ELR (cell line): ENCODE data around the gene WDR83.
"Not testable (repeated sequence)": the region's sequence is repeated elsewhere in the genome, so short reads cannot be mapped to it uniquely, and the experiment has no call there.

Experiments
- DNase-seq: peaks from one replicate; pipeline ENCODE4 v3.0.0-alpha.2; 2015; ENCODE audit warnings: low read depth

The WDR83 gene

DNA sequence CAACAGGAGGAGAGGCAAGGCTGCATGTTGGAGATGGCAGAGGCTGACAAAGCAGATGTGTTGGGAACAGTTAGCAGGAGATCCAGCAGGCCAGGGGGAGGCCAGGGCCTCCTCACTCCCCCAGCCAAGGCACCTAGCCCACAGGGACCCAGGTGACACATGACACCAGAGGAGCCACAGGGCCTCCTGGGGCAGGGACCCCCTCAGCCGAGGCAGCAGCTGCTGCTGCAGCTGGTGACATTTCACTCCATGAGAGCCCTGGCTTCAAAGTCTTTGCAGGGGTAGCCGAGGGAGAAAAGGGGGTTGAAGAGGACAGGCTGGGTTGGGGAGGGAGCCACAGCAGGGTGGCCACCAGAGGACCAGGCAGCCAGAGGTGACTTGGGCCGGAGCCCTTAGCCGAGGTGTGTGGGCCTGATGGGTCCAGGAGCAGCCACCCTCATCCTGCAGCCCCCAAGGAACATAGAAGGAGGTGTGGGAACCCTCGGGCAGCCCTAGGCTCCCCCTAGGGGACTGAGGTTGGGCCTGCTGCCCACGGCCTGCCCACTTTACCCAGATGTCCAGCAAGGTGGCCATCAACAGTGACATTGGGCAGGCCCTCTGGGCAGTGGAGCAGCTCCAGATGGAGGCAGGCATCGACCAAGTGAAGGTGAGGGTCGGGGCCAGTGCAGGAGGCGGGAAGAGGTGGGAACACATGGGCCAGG, 21.0 kb downstream of the WDR83 start, which contains the start of gene GNG14:
Gene GNG14 (plus strand): TSS at position 503 of the 701 bp plus-strand sequence. CDS start 51 bp downstream, at position 554.
- no peak for DNase-seq

DNA sequence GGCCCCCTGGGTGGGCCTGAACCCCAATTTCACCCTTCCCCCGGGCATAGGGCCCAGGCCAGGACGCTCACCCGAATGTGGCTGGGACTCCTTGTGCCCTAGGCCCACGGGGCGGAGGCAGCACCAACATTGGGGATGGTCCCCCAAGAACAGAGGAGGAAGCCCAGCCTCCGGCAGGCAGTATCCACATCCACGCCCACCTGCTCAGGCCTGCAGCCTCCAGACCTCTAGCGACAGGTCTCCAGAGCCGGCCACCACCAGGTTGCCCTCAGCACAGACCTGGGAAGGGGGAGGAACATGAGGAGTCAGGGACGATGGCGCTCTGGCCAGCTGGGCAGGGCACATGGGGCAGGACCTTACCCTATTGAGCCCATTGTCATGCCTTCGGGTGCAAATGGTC, 22.4 kb downstream of the WDR83 start:
- DNase-seq: no peak

DNA sequence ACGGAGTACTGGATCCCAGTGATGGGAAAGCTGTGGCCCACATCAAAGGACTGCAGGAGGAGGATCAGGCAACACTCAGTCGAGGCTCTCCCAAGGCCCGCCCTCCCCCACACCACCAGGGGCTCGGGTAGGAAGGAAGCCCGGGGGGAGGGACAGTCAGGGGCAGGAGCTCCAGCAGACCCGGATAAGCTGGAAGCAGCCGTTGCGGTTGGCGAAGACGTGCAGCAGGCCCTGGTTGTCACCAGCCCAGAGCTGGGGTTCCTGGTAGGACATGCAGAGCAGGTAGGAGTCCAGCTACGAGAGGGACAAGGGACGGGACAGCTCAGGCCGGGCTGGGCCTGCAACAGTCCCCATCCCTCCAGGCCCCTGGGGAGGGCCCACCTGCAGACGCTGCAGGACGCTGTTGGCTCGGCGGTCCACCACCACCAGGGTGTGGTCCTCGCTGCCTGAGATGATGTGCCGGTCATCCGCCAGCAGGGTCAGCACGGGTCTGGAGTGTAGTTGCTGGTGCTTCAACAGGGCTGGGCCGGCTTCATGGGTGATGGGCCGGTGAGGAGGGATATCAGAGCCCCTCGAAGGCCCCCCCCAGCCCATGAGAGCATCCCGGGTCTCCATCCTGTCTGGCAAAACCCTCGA, 23.1 kb downstream of the WDR83 start:
- no peak for DNase-seq

DNA sequence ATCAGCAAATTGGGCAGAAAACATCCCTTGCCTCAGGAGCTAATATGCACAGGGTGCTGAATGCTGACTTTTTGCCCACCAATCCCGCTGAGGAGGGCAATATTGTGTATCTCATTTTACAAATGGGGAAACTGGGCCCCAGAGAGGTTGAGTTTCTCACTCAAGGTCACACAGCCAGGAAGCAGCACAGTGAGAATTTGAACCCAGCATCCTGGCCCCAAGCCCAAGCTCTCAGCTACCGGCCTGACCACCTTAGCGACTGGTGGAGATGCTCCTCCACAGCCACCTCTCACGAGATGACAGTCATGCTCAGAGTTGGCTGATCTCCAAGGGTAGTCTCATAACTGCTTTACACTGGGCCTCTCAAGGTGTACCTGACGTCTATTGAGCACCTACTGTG, 26.4 kb downstream of the WDR83 start:
- no peak for DNase-seq

DNA sequence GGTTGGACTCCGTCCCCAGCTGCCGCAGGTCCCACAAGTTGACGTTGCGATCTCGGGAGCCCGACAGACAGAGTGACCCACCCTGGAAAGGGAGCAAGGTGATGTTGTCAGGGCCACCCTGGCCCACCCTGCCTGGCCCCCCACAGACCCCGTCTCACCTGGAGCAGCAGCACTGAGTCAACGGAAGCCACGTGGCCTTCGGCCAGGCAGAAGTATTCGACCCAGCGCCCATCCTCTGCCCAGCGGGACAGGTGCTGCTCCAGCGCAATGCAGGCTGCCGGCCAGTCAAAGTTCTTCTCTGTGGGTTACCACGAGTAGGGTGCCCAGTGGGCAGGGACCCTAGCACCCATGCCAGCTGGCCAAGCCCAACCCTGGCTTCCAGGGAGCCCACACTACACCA, 28.0 kb downstream of the WDR83 start:
- no peak for DNase-seq

DNA sequence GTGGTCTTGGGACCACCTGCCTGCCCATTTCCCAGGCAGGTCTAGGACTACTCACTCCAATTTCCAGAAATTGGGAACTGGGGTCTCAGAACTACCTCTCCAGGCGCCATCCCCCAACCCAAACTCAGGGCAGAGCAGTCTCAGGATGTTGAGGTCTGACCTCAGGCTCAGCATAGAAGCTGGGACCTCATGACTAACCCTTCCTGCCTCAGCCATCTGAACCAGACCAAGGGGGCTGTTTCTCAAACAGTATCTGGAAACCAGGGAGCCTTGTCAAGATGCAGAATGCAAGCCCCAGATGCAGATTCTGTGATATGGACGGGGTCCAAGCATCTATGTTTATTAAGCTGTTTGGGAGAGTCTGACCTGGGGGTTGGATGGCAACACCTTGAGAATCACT, 28.5 kb downstream of the WDR83 start:
- DNase-seq: peak; percentile 60

DNA sequence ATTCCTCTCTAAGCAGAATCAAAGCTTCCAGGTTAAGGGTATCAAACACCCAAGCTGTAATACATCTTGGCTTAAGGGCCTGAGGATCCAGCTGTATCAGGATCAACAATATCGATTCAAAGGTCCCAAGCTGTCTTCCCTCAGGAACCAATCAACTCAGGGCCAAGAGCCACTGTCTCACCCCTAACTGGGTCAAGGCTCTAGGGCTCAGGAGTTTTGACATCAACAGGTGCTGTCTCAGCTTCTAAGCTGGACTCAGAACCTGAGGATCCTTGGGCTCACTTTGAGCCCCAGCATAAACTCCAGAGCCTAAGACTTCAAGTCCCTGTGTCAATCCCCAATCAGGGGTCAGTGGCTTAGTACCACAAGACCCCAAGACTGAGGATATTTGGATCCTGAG, 28.9 kb downstream of the WDR83 start:
- DNase-seq: no peak

DNA sequence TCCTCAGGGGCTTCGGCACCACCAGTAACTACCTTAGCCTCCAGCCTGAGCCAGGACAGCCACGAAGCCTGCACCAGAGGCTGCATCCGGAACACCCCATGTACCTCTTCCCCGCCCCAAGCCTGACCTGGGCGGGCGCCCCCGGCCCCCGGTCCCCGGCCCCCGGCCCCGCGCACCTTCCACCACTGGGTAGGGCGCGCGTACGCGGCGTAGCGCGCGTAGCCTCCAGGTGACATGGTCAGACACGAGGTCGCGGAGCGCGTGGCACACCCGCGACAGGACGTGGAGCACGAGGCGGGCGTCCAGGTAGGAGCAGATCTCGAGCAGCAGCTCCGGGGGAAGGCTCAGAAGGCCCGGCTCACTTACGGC, 29.4 kb downstream of the WDR83 start:
- no peak for DNase-seq

DNA sequence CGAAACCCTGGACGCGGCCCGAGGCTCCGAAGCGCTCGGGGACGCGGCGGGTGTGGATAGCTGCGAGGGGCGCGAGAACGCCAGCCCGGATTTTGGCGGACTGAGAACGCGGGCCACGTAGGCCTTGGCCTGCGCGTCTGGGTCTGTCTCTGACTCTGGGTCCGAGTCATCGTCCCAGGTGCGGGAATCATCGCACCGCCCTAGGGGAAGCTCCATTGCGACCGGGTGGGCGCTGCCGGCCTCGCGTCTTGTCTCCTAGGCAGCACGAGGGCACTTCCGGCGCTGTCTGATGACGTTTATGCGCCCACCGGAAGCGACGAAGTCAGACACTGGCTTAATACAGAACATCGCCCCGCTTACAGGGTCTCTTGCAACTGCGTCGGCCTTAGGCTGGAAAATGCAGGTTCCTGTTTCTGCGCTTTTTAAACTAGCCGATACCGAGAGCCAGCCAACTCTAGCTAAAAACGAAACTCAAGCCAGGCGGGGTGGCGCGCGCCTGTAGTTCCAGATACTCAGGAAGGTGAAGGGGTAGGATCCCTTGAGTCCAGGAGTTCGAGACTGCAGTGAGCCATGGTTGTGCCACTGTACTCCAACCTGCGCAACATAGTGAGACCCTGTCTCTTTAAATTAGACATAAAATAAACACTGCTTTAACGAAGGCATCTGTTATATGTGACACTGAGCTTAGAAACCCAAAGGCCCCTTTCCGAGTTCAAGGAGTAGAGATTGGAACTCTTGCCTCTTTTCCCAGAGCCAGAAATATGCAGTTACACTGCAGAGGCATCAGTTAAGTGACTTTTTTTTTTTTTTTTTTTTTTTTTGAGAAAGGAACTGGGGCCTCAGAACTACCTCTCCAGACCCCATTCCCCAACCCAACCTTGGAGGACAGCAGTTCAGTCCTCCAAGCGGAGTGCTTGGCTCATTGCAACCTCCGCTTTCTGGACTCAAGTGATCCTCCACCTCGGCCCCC, 30.0 kb downstream of the WDR83 start, which contains the start of gene FBXW9:
Gene FBXW9 (minus strand): TSS at position 266 of the 970 bp plus-strand sequence. CDS start 50 bp downstream, at position 216.
- DNase-seq: peak; percentile 95

DNA sequence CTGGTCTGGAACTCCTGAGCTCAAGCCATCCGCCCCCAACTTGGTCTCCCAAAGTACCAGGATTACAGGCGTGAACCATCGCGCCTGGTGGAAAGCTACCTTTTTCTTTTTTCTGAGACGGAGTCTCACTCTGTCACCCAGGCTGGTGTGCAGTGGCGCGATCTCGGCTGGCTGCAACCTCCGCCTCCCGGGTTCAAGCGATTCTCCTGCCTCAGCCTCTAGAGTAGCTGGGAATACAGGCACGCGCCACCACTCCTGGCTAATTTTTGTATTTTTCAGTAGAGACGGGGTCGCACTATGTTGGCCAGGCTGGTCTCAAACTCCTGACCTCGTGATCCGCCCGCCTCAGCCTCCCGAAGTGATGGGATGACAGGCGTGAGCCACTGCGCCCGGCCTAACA, 30.8 kb downstream of the WDR83 start:
- DNase-seq: not testable (repeated sequence)

DNA sequence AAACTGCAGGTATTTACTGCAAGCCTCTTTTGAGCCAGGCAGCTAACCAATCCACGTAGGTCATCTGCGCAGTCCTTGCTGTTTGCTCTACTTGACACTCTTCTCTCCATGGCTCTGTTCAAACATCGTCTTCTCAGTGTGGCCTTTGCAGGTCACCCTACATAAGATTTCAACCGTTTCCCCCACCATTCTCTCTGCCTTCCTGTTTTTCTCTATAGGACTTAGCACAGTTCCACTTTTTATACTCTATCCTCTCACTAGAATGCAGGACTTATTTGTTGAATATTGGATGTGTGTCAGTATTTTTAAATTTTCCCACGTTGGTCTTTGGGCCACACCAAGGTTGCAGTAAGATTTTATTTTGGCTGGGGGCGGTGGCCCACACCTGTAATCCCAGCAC, 31.5 kb downstream of the WDR83 start:
- no peak for DNase-seq

DNA sequence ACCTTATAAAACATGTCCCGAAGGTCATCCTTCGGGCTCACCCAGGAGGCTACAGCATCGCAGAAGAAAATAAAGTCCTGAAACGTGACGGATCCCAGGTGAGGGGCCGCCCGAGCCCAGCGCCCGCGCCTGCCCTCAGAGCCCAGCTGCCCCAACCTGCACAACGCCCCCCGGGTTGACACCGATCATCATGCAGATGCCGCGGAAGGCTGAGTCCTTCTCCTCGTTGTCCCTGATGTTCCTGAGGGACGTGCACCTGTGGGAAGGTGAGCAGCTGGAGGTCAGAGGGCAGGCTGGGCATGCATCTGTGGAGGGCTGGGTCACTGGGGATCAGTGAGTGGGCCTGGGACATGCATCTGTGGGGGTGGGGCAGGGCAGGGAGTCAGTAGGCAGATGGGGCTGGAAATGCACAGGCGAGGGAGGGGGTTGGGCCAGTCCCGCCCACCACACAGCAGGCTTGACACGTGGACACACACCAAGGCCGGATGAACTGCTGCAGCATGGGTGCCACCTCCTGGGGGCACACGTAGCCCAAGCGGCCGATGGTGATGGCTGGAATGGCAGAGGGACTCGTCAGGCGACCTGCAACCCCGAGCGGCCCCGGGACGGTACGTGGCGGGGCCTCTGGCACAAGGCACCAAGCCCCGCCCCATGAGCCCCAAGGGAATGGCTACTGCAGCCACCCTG, 35.1 kb downstream of the WDR83 start:
- no peak for DNase-seq

DNA sequence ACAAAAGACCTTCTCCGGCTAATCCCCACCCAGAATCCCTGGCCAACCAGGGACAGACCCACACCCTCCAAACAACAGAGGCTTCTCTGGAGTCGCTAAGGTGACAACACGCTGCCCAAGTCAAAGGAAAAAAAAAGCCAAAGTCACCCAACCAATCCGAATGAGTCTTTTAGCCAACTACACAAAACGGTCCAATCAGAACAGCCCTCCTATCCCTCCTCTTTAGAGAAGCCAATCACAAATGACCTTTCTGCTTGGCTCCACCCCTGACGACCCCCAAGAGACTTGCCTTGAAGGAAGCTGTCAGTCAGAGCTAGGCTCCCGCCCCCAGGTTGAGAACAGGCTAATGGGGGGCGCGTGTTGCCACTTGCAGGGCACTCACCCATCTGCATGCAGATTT, 36.4 kb downstream of the WDR83 start:
- DNase-seq: peak; percentile 71

DNA sequence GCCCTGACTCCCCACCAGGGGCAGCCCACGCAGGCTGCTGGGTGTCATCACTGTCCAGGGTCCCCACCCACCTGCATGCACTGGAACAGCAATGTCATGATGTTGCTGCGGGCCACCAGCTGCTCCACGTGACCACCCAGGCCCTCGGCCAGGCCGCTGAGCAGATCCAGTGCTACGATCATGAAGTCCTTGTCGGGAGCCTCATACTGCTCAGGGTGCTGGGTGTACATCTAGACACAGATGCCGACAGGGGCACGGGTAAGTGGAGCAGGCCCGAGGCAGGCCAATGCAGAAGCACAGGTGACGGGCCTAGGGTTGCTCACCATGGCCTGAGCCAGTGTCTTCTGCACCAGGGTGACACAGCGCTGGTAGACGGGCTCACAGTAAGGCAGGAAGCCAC, 38.6 kb downstream of the WDR83 start:
- no peak for DNase-seq

DNA sequence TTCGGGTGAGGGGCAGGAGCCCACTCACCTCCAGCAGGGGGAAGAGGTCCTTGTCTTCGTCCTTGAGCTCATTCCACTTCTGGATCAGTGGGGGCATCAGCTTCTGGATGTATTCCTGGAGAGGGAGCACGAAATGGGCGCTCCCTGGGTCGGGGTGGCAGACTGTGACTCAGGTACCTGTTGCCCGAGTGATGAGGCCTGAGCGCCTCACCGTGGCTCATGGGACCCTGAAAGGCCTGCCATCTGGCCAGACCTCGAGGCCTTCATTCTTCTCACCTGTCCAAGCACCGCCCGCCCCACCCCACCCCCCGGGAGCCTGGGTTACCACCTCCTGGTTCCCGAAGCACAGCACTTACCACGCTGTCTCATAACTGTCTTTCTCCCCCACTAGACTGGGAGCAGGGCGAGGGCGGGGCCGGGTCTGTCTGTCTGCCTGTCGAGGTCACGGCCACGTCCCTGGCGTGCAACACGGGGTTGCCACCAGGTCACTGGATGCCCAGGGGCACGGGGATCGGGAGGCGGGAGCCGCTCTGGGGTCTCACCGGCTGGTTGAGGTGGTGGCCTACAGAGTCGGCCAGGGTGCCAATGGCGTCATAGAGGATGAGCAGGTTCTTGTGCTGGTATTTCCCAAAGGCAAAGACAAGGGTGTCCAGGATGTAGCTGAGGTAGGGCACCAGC, 39.2 kb downstream of the WDR83 start:
- DNase-seq: no peak

DNA sequence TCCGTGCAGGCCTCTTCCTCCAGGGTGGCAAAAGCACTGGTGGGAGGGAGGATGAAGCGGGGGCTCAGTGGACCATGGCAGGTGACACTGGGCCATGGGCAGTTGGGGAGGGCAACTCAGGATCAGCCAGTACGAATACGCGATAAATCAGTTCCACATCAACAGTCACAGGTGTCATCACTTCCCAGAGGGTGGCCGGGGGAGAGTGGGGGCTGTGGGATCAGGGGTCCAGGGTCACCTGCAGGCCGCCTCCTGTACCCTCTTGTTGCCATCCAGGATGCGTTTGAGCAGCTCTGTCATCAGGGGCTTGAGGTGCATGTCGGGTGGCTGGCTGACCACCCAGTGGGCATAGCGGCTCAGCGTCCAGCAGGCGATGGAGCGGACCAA, 39.7 kb downstream of the WDR83 start:
- no peak for DNase-seq

DNA sequence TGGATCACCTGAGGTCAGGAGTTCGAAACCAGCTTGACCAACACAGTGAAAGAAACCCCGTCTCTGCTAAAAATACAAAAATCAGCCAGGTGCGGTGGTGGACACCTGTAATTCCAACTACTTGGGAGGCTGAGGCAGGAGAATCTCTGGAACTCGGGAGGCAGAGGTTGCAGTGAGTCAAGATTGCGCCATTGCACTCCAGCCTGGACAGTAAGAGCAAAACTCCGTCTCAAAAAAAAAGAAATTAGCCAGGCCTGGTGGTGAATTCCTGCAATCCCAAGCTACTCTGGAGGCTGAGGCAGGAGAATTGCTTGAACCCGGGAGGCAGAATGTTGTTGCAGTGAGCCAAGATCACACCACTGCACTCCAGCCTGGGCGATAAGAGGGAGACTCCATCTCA, 42.0 kb downstream of the WDR83 start:
- DNase-seq: no peak

DNA sequence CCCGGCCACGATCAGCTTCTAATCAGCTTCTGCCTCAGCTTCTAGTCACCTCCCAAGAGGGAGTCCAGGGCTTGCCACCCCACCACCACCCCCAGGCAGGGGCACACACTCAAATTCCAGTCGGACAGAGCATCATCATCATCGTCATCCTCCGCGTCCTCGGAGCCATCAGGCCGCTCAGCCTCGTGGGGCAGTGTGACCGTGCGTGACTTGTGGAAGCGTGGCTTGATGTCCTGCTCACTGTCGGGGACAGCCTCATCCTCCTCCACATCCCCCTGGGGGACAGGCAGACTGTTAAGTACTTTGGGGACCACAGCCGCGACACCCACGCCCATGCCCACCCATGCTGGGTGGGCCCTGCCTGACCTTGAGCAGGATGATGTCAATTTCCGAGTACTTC, 44.6 kb downstream of the WDR83 start:
- DNase-seq: no peak

DNA sequence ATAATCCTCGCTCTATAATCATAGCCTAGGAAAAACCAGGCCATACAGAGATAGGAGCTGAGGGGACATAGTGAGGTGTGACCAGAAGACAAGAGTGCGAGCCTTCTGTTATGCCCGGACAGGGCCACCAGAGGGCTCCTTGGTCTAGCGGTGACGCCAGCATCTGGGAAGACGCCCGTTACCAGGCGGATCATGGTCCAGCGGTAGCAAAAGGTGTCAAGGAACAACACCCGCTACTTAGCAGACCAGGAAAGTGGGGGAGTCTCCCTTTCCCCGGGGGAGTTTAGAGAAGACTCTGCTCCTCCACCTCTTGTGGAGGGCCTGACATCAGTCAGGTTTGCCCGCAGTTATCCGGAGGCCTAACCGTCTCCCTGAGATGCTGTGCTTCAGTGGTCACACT, 45.5 kb downstream of the WDR83 start:
- not testable (repeated sequence) for DNase-seq

DNA sequence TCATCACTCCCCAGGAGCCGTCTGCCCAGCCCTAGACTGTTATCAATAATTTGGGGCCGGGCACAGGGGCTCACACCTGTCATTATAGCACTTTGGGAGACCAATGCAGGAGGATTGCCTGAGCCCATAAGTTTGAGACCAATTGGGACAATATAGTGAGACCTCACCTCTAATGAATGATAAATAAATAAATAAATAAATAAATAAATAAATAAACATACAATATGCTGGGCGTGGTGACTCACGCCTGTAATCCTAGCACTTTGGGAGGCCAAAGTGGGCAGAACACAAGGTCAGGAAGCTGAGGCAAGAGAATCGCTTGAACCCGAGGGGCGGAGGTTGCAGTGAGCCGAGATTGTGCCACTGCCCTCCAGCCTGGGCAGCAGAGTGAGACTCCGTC, 46.7 kb downstream of the WDR83 start:
- DNase-seq: not testable (repeated sequence)

DNA sequence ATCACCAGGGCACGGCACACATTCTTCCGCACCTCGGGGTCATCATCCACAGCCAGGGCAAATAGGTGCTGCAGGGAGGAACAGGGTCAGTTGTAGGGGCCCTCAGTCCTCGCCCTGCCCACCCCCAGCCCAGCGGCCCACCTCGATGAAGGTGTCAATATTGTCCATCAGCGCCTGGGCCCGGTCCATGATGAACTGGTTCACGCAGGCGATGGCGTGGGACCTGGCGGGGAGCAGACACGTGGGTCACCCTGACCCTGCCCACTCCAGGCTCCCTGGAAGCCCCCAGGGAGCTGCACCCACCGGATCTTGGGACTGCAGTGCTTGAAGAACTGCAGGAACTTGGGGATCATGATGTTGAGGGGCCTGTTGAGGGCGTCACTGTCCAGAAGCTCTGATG, 48.5 kb downstream of the WDR83 start:
- DNase-seq: no peak

DNA sequence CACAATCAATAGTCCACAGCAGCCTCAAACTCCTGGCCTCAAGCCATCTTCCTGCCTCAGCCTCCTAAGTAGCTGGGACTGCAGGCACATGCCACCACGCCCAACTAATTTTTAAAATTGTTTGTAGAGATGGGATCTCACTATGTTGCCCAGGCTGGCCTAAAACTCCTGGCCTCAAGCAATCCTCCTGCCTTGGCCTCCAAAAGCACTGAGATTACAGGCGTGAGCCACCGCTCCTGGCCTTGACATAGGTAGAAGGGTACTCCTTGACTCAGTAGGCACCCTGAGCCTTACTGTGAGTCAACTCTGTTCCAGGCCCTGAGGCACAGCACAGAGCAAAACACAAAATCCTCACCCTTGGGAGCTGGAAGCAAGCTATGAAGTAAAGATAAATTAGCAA, 49.3 kb downstream of the WDR83 start:
- no peak for DNase-seq
